Activated CD4-positive, CD25-positive, alpha-beta regulatory T cell treated with anti-CD3 and anti-CD28 coated beads, Interleukin-2, amount 50 U/mL, for 24 hours (primary cell): ENCODE measurements around the gene ADAP1.

ENCODE experiments used
- ATAC-seq, 2 donors: fragments of 150-1000 bp; cut with Tn5 transposase; one replicate each; pipeline ENCODE4 v1.10.0; 2021; ENCODE audit warnings: mild to moderate bottlenecking in 1 of 2, moderate library complexity in 1 of 2

The ADAP1 gene

DNA sequence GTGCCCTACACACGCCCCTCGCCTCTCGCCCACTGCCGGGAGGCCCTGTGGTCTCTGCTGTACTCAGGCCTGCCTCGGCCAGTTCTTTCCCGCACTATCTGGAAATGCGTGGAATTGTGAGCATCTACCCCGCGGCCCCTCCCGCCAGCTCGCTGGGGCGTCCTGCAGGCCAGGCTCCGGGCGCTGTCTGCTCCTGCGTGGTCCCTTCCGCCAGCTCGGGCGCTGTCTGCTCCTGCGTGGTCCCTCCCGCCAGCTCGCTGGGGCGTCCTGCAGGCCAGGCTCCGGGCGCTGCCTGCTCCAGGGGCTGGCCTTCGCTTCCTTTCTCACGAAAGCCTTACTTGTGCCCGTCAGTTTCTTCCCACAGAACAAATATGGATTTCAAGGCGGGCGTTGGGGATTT is 63.2 kb downstream of the ADAP1 start:
- ATAC-seq: no peak

DNA sequence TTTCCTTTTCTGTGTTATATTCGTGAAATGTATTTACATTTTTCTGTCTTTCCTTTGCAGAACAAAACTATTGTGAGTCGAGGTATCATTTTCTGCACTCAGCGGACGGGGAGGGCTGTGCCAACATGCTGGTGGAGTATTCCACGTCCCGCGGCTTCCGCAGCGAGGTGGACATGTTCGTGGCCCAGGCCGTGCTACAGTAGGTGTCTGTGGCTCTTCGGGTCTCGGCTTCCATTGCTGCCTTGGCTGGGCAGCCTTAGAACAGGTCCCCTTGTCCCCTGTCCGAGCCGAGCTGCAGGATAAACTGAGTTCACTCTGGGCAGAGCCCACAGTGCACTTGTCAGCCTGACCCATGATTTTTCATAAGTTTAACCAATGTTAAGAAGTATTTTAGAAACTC is 63.6 kb downstream of the ADAP1 start:
- ATAC-seq: no peak

DNA sequence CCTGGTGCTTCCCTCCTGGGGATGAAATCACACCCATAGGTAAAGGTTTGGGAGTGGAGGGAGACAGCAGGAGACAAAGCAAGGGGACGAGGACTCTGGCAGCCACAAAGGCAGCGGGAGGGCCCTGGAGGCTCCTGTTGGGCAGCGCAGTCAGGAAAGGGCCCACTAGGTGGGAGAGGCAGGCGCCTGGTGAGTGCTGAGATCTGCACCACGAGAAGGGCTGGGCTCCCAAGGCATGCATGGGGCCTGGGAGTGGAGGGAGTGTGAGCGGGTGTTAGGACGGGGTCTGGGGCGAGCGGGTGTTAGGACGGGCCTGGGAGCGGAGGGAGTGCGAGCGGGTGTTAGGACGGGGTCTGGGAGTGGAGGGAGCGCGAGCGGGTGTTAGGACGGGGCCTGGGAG is 65.1 kb downstream of the ADAP1 start:
- no peak for ATAC-seq

DNA sequence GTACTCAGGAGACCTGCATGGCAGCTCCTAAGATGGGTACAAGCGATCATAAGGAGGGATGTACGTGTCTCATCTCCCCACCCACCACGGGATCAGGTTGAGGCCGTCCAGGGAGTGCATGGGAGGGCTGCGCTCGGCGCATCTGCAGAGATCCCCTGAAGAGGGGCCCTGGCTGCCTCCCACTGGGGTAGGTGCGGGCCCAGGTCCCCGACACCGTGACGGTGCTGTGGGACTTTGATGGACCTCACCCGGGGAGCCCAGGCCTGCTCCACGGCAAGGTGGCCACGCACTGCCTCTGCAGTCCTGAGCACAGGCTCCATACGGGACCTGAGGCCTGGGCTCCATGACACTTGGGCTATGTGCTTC is 65.5 kb downstream of the ADAP1 start:
- no peak for ATAC-seq

DNA sequence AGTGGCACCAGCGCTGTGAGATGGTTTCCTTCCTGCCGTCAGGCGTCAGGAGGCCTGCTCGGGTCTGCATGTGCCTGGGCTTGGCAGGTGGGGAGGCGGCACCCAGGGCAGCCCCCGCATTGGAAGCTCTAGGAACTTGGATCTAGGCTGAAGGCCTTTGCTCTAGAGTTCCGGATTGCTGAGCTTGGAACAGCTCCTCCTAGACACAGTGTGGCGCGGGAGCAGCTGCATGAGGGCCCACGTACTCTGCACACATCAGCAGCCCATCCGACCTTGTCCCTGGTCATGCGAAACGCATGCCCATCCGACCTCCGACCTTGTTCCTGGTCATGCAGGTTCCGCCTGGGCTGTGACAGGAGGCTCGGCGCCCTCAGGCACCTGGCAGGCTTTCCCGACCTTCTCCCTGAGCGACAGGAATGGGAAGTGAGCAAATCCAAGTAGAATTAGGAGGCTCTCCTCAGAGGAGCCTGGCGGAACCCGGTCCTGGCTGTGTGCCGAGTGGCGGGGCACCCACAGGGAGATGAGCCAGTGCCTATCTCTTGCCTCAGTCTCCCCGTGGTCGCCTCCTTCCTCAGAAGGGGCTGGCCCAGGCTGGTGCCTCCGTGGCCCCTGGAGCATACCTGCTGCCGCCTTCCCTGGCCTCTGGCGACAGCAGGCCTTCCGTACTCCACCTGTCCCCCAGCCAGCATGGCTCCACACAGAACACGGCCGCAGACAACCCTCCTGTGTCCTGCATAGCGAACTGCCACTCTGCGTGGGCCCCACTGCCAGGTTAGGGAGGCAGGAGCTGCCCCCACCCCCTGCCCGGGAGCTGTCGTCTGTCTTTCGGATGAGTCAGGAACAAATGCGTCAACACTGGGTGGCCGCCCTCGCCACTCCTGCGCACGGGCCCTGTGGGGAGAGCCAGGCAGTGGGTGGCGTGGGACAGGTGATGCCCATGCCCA is 66.1 kb downstream of the ADAP1 start:
- no peak for ATAC-seq

DNA sequence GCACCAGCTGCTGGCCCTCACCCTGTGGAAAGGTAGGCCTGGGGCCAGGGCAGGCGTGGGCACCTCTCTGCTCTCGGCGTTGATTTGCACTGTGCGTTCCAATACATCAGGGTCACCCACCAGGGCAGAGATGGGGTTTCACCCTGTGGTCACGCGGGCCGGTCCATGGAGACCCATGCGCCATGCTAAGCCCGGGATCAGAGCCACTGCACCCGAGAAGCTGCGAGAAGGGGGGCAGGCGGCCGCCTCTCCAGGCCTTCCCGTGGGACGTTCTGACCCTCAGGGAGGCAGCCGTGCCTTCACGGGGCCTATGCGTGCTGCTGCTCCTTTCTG is 67.0 kb downstream of the ADAP1 start:
- ATAC-seq: no peak

DNA sequence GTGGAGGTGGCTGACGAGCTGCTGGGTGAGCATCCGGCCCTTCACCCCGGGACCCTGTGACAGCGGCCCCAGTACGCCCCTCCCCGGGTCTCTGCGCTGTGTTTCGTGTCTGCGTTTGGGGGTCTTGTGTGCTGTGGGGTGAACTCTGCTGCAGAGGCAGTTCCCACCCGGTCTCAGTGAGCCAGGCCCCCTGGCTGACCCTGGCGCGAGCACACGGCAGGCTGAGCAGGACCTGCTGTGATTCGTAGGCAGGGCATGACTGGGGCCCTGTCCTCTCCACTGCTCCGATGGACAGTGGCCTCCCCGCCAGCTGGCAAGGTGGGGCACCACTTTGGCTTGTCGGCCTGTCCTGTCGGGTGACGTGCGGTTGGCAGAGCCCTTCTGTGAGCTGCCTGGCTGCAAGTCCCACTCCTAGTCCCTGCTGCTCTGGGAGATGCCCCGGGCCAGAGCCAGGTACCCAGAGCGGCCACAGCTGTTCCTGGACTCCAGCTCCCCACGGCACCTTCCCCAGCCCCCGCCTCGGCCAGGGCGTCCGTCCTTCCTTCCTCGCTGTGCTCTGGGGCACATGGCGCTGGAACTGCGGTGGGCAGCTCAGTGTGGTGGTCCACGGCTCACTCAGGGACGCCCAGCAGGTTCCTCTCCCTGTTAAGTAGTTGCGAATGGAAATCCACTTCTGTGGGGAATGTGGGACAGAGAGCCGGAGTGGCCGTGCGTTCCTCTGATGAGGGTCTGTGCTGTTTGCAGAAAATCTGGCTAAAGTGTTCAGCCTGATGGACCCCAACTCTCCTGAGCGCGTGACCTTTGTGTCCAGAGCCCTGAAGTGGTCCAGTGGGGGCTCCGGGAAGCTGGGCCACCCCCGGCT is 67.6 kb downstream of the ADAP1 start:
- no peak for ATAC-seq

DNA sequence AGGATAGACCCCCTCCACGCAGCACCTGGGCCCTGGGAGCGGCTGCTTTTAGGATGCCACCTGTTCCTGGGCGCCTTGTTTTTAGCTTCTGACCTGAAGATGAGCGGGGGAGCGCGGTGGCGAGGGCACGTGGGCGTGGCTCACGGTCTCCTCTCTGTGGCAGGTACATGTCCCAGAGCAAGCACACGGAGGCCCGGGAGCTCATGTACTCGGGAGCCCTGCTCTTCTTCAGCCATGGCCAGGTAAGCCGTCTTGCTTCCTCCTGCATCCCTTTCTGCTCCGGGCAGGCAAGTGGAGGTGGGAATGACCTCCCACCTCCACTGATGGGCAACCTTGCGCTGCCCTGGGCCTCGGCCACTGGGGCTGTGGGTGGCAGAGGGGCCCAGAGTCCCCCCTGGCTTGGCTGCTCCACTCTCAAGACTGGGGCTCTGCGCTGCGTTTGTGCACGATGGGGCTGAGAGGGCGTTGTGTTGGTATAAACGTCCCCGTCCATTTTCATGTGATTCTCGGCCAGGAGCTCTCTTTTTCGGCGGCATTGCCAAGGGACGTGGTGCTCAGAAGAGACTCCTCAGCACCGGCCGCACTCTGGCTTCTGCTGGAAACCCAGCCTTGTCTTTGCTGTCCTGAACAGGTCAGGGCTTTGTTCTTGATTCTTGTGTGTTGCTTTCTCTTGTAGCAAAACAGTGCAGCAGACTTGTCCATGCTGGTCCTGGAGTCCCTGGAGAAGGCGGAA is 68.4 kb downstream of the ADAP1 start:
- ATAC-seq: no peak

DNA sequence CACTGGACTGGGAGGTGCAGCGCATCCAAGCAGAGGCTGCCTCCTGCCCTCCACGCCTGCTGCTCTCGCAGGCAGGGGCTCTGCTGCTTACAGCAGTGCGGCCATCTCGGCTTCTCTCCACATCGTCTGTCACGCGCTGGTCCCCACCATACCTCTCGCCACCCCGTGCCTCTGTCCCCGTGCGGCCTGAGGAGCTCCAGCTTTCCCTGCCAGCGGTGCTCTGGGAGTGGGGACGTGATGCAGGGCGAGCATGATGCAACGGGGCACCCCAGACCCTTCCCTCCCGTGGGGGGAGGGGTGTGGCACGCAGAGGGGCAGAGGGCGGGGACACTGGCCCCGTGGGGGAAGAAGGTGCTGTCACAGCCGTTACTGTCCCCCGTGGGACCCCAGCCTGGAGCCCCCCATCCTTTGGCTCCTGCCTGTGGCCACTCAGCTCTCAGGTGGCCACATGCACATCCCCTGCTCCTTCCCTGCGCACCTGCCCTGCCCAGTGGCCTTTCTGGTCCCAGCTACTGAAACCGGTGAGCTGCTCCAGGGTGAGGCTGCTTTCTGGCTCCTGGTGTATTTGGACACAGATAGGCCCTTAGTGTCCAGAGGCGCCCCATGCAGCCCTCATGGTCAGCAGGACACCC is 69.1 kb downstream of the ADAP1 start:
- no peak for ATAC-seq

DNA sequence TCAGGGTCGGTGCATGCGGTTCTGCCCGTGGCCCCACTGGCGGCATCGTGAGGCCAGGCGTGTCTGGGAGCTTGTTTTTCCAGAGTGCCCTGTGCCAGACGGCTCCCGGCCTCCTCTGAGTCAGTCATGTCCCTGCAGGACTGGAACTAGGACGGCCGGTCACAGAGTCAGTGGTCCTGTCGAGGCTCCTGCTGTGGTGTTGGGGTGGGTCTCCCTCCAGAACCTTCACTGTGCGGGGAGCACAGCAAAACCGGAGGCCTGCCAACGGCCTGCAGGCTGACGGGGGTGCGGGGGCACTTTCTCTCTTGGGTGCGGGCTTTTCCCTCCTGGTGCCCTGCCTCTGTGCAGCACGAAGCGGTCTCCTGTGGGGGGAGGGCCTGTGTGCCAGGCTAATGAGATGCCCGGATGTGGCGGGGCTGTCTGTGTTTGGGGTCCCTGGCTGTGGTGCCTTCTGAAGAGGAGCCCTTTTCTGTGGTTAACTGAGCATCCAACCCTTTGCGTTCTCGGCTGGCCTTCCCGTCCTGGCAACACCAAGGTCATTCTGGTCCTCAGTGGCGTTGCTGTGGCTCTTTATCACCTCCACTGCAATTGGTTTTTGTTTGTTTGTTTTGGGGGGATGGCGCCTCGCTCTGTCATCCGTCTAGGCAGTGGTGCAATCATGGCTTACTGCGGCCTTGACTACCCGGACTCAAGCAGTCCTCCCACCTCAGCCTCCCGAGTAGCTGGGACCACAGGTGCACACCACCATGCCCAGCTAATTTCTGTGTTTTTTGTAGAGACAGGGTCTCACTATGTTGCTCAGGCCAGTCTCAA is 70.1 kb downstream of the ADAP1 start:
- no peak for ATAC-seq

DNA sequence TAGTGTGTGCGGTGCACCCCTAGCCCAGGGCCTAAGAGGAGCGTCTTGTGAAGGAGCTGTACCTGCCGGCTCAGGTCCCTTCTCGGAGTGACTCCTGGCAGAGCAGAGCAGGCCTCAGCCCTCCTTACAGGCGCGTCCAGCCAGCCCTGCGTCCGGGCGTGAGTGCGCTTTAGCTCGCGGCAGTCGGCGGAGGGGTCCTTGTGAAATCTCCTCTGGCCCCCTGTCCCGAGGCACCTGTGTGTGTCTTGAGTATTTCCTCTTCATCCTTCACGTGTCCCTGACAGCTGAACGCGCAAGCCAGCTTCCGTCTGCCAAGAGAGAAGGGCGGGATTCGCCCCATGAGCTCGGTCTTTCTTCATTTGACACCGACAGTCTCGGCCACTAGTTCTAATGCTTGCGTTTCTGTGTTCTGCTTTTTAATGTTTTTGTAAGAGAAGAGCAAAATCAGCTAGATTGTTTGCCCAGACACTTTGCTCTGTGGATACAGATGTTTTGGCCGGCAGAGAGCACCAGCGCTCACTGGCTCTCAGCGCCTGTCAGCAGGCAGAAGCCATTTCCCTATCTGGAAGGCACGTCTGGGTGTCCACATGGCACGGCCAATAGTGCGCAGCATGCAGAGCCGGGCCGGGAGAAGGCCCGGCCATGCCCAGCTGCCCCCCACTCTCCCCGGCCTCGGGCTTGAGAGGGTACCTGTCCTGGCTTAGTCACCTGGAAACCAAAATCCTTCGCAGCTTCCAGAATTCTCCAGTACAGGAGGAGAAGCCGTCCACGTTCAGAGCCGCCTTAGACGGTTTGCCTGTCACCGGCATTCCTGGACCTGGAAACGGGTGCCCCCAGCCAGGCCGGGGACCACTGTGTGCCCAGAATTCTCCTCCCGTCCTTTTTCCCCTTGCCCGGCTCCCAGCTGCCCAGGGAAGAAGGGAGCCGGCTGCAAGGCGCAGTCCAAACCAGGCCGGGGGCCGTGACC is 71.1 kb downstream of the ADAP1 start:
- ATAC-seq: no peak

DNA sequence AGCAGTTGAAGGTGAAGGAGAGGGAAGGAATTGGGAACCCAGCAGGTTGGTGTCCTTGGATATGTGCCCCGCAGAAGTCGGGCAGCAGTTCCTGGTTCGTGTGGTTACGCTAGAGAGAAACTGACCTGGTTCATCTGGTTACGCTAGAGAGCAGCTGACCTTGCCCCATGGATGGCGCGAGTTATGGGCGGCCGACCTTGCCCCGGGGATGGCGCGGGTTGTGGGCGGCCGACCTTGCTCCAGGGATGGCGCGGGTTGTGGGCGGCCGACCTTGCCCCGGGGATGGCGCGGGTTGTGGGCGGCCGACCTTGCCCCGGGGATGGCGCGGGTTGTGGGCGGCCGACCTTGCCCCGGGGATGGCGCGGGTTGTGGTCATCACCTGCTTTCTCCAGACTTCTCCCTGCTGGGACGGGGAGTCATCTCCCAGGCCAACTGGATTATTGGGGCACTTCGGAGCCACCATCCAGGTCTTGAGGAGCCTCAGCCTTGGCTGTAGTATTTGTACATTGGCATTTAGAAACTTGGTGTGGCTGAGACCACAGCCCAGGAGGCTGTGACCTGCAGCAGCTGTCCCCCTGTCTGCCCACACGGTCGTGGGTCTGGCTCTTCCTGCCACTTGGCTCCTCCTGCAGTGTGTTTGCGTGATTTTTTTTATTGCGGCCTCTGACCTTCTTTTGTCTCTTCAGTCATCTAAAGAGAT is 72.0 kb downstream of the ADAP1 start:
- no peak for ATAC-seq

DNA sequence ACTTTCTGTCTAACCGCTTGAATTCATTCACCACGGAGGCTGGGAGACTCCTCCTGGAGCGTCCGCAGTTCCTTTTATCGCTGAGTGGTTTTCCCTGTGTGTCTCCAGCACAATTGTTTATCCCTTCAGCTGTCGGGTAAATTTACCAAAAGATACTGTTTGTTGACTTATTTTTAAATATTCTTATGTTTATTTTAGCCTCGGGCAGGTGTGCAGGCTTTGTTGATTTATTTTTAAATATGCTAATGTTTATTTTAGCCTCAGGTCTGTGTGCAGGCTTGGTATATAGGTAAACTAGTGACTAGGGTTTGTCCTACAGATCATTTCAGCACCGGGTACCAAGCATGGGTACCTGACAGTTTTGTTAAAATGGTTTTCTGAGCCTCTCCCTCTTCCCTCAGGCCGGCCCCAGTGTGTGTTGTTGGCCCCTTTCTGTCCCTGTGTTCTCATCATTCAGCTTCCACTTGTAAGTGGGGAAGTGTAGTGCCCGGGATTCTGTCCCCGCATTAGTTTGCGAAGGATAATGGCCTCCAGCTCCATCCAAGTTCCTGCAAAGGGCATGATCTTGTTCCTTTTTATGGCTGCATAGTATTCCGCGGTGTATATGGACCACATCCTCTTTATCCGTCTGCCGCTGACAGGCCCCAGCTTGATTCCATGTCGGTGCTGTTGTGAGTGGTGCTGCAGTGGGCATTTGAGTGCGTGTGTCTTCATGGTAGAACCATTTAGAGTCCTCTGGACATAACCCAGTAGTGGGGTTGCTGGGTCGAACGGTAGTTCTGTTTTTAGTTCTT is 72.8 kb downstream of the ADAP1 start:
- no peak for ATAC-seq

DNA sequence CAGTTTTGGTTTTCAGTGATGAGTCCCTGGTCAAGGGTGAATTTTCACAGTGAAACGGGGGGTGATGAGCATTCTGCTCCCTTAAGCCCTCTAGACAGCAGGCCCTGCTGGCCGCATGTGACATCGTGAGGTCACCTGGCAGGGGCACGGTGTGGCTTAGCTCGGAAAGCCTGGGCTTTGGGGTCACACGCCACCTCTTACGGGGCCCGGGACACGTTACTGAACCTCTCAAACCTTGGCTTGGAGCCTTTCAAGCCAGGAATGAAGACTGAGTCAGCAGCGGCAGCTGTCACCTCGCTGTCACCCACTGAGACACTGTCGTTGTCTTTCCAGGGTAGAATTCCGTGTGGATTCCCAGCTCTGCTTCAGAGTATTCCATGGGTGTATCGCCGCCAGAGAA is 74.0 kb downstream of the ADAP1 start:
- no peak for ATAC-seq

DNA sequence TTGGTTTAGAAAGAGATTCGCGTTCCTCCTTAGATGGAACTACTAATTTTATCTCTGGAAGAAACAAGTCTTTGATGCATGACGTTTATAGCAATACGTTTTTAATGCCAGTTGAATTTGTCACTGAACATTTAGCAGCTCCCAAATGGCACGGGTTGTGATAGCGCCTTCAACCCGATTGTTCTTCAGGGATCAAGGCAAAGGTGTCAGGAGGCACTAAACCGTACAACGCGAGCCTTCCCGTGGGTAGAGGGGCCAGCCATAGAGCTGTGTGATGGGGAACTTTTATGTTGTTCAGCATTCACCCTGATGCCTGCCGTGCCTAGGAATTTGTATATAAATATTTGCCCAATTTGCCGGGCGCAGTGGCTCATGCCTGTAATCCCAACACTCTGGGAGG is 74.8 kb downstream of the ADAP1 start:
- no peak for ATAC-seq

DNA sequence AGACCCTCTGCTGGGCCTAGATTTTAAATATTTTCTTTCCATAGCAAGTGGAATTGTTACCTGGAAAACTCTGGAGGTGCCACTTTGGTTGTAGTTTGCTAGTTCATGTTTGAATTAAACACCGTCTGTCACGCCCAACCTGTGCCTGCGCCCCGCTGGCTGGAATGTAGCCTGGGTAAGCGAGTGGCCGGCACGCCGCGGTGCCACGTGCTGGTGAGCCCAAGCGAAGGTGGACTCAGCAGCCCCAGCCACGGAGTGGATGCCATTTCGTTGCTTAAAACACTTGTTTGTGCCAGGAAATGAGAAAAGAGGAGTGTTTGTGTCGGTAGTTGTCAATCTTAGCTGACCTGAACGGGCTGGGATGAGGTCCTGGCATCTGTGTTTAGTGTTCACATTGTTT is 75.4 kb downstream of the ADAP1 start:
- ATAC-seq: no peak

DNA sequence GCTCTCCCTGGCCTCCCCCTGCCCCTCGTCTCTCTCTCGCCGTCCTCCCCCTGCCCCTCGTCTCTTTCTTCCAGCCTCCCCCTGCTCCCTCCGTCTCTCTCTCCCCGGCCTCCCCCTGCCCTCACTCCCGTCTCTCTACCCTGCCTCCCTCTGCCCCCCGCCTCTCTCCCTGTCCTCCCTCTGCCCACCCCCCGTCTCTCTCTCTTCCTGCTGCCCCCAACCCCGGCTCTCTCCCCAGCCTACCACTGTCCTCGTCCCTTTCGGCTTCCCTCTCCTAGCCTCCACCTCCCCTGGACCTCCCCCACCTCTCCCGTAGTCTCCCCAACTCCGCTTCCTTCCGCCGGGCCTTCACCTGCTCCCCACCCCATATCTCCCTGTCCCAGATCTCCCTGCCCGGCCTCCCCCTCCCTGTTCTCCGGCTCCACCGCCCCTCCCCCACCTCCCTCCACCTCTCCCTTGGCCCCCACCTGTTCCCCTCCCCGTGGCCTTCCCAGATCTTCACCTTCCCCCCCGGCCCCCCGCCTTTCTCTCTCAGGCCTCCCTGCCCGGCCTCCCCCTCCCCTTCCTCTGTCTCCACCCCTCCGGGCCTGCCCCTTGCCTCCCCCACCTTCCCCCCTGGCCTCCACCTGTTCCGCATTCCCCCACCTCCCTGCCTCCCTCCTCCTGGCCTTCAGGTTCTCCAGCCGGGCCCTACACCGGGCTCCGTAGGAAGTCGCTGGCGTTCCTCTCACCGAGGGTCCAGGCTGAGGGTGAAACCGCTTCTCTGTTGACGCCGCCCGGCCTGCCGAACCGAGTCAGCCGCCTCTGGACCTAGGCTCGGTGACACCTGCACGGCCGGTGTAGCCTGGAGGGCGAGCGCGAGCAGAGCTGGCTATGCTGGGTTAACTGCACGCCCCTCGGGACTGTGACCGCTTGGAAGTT is 76.9 kb downstream of the ADAP1 start:
- ATAC-seq: no peak

DNA sequence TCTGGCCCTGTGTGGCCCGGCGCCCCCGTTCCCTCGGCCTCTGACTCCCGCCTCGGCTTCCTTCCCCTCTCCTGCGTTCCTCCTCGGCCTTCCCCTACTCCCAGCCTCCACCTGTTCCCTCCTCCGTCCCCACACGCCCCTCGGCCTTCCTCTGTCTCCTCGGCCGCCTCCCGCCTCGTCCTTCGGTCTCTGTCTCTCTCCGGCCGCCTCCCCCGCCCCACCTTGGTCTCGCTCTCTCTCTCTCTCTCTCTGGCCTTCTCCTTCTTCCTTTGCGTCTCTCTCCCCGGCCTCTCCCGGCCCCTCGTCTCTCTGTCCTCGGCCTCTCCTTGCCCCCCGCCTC is 77.5 kb downstream of the ADAP1 start:
- peak; percentile 1 for ATAC-seq
